8988T (cell line): ENCODE measurements around the gene APC2.
A peak's percentile ranks its signal among the peaks of the same experiment; 100 is the strongest.
"Not testable (repeated sequence)": the region's sequence is repeated elsewhere in the genome, so short reads cannot be mapped to it uniquely, and the experiment has no call there.

Experiments
- DNase-seq: peaks from one replicate; pipeline ENCODE4 v3.0.0; 2011

The APC2 gene

GRCh38 chr19:1468821-1469254, 18.9 kb downstream of the APC2 start:
- no peak for DNase-seq

GRCh38 chr19:1469255-1470054, 19.5 kb downstream of the APC2 start:
- DNase-seq, result no peak

DNA sequence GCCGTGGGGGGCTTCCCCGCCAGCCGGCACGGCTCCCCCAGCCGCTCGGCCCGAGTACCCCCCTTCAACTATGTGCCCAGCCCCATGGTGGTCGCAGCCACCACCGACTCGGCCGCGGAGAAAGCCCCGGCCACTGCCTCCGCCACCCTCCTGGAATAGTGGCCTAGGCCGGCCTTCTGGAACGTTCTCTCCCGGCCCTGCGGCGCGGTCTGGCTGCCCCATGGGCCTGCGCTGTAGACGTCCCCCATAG, 20.1 kb downstream of the APC2 start:
- DNase-seq, result no peak

- no peak for DNase-seq
Observed at GRCh38 chr19:1470305-1471009, 20.5 kb downstream of the APC2 start.

DNA sequence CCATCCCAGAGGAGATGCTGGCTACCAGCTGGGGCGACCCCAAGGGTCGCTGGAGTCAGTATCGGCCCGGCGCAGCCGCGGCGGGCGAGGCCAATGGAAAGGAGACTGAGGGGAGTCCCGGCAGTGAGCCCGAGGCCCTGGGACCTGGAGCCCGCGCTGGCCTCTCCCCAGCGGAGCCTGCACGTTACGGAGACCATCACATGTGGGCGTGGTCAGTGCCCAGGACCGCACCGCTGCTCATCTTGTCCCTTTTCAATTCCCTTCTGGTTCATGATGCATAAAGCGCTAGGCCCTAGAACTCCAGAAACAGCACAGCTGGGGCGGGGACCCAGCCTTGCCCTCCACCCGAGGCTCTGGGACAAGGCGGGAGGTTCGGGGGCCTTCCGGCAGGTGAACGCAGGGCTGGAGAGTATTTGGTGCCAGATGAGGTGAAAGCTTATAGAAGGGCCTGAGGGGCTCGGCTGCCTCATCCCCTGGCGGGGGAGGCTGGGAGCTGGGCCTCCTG, 21.1 kb downstream of the APC2 start:
- no peak for DNase-seq

- DNase-seq, result no peak
Observed at GRCh38 chr19:1471515-1472160, 21.7 kb downstream of the APC2 start.

DNA sequence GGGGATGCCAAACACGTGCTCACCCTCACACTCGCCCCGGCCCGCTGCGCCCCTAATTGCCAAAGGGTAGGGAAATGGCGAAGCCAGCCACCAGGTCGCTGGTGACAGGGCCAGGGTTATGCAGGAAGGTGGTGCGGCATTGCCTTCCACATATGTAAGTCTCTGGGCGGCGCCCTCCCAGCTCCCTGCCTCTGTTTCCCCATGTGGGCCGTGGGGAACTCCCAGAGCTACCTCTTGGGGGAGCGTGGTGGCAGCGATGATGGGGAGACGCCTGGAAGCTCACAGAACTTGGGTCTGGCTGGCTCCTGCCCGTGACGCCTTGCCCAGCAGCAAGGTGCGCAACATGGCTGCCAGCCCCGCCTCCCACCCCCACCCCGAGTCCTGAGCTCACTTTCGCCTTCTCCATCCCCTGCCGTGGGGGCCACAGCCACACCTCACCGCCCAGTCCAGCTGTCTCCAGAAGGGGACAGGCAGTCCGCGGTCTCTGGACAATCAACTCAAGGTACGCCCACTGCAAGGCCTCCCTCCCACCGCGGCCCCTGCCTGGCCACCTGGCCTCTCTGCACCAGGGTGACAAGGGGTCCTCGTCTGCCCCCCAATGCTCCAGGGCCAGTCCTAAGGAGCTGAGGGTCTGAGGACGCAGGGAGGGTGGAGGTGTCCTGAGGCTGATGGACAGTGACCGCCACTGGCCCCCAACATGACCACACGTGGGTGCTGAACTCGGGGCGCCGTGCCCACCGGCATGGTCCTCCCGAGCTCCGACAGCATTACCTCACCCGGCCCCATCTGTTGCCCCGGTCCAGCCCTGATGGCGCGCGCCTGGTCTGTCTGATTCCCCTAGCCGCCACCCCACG, 22.5 kb downstream of the APC2 start:
- no peak for DNase-seq

- no peak for DNase-seq
Observed at GRCh38 chr19:1473085-1473851, 23.3 kb downstream of the APC2 start.

DNA sequence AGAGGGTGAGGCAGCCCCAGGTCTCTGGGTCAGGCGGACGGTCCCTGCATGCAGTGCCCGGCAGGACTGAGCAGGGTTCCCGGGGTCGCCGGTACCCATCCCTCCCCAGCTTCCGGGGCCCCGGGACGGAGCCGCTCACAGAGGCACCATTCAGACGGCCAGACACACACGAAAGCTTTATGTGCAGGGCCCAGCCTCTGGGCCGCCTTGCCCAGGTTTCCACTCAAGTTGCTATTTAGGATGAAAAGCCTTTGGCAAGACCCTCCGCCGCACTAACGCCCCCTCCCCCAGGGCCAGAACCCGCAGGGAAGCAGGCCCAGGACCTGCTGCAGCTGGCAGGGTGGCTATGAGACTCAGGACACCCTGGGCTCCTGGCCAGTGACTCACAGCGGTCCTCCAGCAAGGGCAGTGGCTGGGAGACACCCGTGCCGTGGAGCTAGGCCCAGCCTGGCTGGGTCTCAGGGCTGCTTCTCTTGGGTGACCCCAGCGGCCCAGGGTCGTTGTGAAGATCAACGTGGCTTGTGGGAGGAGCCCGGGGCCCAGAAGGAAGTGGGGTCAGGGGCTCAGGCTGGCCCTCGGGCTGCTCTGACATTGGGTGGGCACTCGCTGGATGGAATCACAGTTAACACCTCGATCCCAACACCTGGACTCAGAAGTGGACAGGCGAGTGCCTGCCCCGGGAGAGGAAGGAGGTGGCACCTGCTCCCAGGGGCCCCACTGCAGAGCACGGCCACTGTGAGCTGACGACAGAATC, 24.3 kb downstream of the APC2 start:
- DNase-seq, result no peak

DNA sequence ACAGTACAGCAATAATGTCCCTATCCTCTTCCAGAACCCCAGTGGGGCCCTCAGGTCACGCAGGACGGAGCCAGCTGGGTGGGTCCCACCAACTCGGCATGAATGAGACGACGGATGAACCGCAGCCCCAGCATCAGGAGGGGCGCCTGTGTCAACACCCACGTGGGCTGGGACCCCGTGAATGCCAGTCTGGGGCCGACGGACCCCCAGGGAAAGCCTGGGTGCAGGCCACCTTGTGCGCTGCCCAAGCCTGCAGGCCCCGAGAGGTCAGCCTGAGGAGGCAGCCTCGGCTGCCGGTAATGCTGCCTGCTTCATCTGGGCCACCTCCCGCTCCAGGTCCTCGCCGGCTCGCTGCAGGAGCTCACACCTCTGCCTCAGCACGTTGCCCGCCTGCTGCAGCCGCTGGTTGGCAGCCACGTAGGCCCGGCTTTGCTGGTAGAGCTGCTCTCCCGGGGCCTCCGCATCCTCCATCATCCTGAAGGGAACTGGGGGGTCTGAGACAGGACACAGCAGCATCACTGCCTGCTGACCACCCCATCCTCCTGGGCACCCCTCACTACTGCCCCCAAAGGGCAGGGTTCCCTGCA, 24.9 kb downstream of the APC2 start:
- no peak for DNase-seq

DNA sequence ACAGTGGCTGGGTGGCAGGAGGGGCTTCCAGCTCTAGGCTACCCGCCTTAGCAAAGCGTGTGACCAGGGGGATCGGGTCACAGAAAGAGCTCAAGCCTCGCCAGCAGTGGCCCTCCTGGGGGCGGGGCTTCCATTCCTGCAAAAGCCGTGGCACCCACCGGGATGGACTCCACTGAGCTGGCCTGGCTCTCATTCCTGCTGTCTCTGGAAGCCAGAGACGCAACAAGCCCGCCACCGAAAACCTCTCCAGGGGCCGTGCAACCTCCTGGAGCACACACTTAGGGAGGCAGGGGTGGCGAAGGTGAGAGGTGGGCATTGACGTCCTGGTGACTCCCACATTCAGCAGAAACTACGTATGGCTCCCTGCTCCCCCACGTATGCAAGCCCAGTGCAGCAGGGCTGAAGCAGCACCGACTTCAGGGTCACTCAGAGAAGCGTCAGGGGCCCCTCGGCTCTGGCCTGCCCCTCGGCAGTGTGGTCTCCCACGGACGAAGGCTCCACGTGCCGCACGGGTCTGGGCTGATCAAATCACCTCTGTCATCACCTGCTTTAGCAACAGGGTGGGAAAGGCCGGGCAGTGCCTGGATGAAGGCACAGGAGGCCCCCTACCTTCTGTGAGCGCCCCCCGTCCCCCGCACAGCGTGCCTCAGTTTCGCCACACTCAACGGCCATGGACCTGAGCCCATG, 26.0 kb downstream of the APC2 start:
- DNase-seq, result peak; percentile 23

- not testable (repeated sequence) for DNase-seq
Observed at GRCh38 chr19:1477056-1477455, 27.1 kb downstream of the APC2 start.

DNA sequence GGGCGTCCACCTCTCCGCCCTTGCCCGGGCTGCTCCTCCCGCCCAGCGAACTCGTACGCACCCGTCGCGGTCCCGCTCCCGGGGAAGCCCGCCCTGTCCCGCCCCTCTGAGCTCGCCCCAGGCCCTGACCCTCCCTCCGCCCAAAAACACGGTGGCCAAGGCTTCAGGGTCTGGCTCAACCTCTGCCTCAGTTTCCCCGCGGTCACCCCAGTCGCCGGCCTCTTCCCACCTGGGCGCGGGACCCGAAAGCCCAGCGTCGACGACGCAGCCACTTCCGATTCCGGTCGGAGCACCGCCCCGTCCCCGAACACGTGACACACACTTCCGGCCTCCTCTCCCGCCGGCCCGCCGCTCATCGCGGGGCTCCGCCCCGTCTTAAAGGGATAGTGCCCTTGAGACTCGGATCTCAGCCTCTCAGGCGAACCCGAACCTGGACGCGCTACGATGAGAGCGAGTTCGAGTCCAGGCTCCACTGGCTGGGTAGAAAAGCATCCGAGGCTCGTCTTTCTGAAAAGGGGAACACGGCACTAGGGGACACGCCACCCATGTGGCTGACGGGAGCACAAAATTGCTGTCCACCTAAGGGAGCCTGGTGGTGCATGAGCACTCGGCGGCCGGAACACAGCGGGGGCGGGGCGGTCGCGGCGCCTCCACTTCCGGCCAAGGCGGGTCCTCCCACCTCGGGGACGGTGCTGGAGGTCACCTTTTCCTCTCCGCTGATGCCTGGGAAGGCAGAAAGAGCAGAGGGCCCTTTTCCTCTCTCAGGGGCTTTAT, 29.2 kb downstream of the APC2 start, which contains the start of gene C19orf25:
Gene C19orf25, minus strand, starts transcription at position 282 of the 774 bp plus-strand sequence. CDS start 312 bp downstream, outside the sequence.
- peak; percentile 93 for DNase-seq

DNA sequence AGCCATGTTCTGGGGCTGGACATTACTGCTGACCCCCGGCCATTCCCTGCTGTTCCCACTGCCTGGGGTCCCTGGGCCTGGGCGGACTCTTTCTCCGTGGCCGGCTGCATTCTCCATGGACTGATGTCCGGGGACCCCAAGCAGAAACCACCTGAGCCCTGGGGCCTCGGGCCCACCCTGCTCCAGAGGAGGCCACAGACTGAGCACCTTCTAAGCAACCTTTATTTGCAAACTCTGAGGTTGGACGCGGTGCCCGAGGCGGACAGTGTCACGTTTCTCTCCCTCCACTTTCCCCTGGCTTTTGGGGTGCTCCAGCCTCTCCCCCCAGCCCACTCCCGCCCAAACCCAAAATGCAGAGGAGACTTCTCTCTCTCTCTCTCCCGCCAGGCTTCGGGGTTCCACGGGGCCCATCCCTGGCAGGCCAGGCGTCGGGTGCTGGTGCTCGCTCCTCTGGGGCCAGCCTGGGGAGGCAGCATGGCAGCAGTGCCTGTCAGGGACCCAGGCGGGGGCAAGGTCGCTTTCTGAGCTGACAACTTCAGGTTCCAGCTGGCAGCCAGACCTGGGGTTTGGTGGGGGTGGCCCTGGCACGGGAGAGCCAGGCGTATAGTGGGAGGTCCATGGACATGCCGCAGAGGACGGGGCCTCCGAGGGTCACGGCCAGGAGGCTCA, 31.4 kb downstream of the APC2 start:
- DNase-seq, result no peak

DNA sequence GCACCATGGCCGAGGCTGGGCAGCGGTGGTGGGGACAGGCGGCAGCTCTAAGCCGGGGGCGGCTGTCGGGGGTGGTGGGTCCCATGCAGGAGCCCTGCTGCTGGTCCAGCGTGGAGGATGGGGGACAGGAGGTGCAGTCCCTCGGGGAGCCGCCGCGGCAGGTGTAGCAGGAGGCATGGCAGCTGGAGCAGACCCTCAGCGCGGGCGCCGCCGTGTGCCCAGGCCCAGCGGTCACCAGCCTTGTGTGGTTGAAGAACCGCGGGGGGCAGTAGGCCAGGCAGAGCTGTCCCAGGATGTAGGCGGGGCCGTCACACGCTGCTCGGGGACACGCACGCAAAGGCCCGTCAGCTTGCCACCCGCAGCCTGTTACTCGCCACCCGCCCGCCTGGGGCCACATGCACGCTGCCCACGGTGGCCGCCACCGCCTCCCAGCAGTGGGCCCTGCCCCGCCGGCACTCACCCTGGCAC, 32.0 kb downstream of the APC2 start:
- no peak for DNase-seq

DNA sequence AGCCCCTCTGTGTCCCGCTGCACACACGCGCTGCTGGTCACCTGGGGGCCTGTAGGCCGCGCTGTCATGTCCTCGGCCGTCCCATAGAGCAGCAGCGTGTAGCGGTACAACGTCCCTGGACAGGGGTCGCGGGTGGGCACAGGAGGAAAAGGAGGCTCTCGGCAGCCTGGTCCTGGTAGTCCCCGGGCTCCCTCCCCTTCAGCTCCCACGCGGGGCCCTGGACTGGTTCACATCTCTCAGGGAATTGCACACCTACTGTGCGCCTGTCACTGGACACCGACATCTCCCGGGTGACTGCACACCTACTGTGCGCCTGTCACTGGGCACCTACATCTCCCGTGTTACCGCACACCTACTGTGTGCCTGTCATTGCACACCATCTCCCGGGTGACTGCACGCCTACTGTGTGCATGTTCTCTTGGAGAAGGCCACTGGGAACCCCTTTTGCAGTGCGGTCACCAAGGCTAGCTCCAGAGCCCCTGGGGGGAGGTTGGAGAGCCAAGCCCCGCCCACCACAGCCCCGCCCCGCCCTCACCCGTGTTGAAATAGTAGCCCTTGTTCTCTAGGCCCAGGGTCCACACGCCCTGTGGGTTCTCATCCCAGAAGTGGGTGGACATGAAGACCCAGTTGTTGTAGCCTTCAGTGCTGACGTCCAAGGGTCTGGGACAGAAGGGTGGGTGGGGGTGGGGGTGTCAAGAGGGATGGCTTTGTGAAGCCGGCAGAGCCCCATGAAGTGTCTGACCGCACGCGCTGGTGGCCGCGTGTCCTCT, 32.6 kb downstream of the APC2 start:
- no peak for DNase-seq

GRCh38 chr19:1483131-1483978, 33.4 kb downstream of the APC2 start:
- DNase-seq, result no peak
